Stimulated activated CD8-positive, alpha-beta memory T cell treated with anti-CD3 and anti-CD28 coated beads, Interleukin-2, amount 100 ng/mL, for 1 hour (primary cell): ENCODE results near the gene PRRC1.
A peak's percentile ranks its signal among the peaks of the same experiment; 100 is the strongest.
"Not testable (repeated sequence)": the region's sequence is repeated elsewhere in the genome, so short reads cannot be mapped to it uniquely, and the experiment has no call there.

Source experiments
- DNase-seq, 2 donors: peaks; one replicate each; pipeline ENCODE4 v3.0.0-alpha.2; 2020; ENCODE audit warnings: low read depth in 2 of 2

The PRRC1 gene

DNA sequence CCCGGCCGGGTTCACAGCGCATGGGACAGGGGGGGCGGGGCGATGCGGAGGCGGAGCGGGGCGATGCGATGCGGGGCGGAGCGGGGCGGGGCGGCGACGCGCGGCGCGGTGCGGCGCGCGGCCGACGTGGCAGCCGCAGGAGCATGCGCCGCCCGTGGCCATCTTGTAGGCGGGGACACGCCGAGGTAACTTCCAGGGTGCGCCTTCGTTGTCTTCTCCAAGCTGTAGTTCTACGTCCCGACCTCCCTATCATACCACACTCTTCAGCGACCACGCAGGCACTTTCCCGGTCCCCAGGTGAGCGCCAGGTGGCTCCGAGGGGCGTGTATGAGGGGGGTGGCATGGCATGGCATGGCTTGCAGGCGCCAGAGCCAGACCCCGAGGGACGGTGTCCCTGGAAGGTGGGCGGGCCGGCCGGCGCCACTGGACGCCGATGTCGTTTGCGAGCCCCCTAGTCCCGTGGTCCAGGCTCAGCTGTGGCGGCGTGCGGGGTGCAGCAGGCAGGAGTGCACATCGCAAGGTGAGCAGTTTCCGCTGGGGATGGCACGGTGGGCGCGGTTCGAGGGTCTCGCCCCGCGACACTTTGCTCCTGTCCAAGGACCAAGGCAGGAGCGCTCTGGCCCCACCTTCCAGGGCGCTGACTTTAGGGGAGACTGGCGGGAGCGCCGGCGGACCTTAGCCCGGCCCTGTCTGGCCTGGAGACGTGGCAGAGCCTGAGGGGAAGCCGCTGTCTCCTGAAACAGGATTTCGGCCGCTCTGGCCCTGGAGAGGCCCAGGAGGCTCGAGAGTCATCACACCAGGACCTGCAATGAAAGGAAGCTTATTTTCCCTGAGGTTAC lies at the start of gene PRRC1:
PRRC1 (plus strand) TSS at position 161 of the 839 bp plus-strand sequence. CDS start 5,840 bp downstream, outside the sequence.
- DNase-seq: peak; percentile 58 to 67

DNA sequence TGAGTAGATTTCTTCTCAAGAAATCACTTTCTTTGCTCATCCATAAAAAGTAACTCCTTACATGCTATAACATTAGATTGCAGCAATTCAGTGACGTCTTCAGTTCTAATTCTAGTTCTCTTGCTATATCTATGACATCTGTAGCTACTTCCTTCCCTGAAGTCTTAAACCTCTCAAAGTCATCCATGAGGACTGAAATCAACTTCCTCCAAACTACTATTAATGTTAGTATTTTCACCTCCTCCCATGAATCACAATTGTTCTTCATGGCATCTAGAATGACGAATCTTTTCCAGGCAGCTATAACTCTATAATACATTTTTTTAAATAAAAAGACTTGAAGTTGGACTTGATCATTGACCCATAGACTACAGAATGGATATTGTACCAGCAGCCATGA lies 46.2 kb upstream of the PRRC1 start:
- DNase-seq: no peak

DNA sequence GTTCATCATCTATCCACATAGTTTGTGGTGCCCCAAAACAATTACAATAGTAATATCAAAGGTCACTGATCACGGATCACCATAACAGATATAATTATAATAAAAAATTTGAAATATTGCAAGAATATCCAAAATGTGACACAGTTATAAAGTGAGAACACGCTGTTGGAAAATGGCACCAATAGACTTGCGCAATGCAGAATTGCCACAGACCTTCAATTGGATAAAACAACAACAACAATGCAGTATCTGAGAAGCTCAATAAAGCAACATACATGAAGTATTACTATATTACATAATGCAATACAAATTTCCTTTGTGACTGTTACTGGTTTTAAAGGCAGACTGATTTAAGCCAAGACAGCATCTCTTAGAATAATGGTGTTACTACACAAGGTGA lies 44.7 kb upstream of the PRRC1 start:
- DNase-seq: no peak

DNA sequence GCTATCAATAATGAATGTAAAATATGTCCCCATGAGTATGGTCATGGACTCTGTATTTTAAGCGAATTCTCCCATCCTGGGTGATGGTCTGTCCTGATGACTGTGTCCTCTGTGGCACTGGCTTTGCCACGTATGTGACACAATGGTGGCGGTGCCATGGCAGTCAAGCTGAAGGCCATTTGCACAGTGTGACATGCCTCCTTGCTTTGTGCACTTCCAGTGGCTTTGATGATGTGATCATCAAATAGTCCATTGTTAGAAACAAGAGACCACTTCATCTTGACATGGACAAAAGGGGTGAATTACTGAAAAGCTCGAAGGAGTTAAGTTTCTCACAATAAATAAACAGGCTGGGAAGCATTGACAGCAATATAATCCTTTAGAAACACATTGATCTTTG lies 31.0 kb upstream of the PRRC1 start:
- no peak for DNase-seq

DNA sequence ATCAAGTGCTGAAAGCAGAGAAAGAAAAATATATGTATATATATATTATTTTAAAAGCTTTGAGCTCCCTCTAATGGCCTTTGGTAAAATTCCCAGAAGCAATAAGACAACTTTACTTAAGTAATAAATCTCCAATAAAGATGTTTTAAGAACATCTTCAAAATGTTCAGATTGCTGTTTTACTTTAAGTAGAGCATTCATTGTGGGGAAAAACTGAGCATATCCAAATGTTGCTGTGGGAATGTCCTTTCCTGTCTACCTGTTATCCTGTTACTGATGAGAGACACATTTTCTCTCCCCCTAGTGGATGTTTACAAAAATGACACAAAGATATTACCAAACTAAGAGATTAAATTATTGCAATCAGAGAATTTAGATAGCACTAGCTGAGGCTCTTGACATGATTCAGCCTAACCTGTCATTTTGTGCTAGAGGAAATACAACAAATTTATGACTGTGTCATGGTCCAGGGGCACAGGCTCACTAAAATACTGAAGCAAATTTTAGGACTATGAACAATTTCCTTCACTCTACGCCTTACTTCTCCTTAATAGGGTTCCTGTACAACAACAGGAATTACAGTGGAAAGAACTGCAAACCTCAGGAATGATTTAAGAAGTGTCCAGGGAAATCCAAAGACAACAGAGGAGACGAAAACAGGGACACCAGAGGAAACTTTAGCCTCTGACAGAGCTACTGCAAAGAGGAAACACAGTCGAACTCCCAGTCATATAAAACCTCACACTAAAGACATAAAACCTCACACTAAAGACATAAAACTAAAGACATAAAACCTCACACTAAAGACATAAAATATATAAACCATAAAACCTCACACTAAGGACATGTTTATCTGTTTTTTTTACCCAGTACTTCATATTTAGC lies 24.3 kb upstream of the PRRC1 start:
- DNase-seq: no peak

DNA sequence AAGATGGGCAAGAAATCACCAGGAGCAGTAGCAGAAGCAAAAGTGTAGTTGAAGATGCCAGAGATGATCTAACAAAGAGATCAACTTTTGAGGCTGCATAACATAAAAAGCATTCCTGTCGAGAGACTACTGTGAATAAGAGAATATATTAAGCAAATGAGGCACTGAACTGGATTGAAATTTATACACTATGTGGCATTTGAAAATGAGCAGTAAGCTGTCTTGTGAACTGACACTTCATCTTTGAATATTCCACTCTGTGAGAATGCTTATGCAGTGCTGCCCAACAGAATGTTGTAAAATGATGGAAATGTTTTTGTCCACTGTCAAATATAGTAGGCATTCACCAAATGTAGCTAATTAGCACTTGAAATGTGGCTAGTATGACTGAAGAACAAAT lies 18.9 kb upstream of the PRRC1 start:
- no peak for DNase-seq

DNA sequence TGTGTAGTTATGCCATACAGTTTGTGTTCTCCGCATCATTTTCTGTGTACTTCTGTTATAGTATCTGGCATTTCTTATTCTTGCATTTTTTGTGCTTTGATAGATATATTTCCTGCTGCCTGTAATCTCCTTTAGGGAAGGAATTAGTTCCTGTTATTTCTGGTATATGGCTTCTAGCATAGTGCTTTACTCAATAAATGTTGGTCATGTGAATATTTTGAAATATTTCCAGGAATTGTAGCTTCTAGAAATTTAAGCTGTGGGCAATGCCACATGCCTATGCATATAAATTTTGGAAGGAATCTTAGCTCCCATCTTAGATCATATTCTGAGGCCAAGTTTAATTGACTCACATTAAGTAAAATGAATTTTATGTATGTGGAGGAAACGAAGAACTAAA lies 11.5 kb upstream of the PRRC1 start:
- no peak for DNase-seq

DNA sequence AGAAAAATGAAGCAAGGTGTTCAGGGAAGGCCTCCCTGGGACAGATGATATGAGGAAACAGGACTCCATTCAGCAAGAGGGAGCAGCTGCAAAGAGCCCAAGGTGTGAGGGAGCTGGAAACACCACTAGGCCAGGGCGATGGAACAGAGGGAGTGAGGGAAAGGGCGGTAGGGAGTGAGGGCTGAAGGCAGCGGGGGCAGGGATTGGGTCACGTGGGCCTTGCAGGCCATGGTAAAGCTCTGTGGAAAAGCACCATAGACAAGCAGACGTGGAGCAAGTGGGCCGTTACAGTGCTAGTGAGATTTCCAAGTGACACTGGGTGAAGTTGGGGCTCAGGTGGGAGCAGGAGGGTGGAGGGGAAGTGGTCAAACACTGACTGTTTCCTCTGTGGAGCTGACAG lies 10.8 kb upstream of the PRRC1 start:
- DNase-seq: no peak

DNA sequence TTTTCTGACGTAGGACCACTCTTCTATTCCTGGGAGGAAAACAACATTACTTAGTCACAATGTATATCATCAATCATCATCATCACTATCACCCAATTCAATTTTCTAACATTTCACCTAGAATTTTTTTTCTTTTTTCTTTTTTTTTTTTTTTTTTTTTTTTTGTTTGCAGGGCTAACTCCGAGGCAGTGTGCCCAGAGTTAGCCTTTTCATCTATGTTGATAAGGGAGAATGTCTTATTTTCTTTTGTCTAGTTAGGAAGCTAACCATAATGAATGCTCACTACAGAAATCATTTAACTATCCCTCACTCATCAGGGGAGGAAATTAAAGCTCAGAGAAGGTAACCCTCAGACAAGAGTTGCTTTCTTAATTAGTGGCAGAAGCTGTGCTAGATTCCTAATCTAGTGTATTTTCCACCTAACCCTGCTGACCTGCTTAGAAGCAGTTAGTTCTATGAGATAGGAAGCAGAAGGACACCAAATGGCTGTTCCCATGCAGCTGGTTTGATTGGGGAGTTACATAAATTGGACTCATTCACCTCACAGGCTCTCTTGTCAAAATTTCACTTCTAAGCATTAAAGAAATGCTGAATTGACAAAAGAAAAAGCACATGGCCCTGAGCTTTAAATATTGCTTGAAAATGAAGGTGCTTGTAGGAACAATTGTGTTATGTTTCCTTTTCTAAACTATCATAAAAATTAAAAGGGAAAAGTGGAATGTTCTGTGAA lies 8.6 kb upstream of the PRRC1 start:
- DNase-seq: no peak

DNA sequence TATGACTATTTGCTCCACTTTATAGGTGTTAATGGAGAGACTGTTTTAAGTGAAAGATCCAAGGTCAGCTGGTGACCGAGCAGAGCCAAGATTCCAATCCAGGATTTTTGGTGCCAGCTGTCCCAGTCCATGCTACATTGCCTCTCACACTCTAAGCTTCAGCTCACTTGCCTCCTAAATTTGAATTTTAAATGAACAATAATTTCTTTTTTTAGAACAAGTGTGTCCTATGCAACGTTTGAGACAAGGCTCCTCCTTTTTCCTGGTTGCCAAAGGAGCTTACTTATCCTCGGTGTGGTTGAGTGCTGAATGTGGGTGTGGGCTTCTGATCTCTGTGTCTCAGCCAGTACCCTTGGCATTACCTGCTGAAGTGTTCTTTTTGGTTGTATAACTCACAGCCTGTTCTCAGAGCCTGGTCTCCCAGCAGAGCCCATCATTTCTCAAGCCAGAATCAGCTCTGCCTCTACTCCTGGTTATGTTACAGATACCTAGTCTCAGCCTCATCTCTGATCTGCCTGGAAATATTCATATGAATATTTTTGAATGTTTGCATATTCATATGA lies 4.0 kb upstream of the PRRC1 start:
- no peak for DNase-seq

DNA sequence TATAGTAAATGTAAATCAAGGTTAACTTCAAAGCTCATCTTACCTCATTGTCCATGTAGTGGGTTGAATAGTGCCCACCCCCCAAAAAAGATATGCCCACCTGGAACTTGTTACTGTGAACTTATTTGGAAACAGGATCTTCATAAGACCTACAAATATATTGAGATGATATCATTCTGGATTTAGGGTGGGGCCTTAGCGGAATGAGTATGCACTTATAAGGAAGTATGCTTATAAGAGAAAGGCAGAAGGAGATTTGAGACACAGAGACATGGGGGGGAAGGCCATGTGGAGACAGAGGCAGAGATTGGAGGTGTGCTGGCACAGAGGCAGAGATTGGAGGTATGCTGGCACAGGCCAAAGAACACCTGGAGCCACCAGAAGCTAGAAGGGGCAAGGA lies 2.6 kb upstream of the PRRC1 start:
- DNase-seq: no peak

DNA sequence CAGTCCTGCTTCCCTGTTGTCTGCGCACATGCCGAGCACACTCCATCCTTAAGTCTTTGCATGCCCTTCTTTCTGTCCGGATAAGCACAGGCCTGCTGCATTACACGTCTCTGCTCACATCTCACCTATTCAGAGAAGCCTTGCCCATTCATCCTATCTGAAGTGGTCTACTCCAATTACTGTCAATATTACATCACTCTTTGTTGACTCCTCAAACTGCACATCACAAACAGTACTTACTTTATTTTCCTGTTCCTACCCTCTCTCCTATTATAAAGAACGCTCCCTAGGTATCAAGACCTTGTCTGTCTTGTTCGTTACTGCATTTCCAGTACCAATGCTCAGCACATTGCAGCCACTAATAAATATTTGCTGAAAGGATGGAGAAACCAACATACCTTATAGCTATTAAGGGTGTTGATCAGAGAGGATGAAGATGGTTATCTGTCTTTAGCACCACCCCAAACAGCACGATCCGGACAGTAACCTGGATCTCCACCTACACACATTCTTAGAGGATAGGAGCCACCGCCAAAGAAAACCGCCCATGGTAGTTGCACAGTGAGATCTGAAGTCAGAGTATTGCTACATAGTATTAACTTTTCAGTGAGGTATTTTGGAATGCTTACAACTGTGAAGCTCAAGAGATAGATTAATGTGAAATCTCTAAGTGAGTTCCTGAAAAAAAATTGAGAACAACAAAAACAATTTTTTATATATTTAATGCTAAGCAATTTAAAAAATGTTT lies 1.6 kb upstream of the PRRC1 start:
- DNase-seq: no peak

DNA sequence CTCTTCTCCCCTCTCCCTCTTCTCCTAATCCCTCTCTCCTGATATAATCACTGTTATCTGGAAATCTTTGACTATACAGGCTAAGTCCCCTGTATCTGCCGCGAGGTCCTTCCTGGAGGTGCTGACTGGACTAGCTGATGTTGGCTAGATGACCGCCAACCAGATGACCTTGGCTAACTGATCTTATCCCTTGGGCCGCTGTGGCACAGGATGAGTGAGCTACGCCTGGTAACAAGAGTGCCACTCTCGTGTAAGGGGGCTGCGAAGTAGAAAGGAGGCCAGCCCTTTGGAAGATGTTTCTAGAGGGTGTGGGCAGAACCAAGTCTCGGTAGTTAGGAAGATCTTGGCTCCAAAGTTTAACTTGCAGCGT lies 345 bp upstream of the PRRC1 start:
- no peak for DNase-seq

DNA sequence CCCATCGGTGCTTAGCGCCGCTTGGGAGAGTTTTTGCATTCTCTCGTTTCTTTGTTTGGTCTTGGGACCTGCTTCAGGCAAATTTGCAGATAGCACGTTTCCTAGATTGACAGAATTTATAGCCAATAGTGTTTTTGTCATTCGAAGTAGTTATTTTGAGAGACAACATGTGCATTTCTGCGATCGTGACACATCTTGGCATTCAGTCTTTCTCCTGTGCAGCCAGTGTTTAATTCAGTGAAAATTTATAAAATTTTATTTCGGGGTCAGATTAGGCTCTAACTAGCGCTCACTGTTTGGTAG lies 830 bp downstream of the PRRC1 start:
- DNase-seq: no peak

DNA sequence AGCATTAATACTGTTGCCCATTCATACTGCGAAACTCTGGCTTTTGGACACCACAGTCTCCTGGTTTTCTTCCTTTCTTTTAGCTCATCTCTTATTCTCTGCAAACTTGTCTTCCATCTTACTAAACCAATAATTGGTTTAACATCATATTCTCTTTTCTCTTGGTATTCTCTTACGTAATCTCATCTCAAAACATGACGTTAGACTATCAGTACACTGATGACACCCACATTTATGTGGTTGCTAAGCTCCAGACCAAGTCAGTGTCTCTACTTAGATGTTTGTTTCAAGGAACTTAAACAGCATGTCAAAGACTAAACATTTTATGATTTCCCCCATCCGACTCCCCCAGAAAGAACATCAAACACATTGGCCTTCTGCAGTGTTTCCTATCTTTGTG lies 2.1 kb downstream of the PRRC1 start:
- DNase-seq: no peak

DNA sequence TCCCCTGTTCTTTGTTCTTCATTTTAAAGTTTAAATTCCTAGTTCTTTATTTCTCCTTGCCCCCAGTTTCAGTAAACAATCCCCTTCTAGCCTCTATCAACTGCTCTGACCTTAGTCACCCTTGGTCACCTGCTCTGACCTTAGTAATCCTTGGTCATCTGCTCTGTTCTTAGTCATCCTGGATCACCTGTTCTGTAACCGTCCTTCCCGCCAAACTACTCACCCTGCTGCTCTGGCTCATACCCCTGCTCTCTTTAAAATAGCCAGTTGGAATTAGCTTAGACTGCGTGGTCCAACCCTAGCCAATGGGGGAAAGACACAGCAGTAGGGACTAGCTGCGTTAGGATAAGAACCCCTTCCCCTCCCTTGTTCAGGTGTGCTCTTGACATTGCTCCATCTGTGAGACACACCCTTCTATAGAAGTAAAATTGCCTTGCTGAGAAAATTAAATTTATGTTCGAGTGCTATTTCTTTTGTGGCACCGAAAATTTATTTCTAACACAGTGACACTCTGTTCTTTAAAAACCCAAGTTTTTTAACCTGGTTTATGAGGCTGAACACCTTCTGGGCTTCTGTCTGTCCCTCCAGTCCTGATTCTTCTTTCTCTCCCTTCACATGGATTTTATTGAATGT lies 3.8 kb downstream of the PRRC1 start:
- DNase-seq: no peak

DNA sequence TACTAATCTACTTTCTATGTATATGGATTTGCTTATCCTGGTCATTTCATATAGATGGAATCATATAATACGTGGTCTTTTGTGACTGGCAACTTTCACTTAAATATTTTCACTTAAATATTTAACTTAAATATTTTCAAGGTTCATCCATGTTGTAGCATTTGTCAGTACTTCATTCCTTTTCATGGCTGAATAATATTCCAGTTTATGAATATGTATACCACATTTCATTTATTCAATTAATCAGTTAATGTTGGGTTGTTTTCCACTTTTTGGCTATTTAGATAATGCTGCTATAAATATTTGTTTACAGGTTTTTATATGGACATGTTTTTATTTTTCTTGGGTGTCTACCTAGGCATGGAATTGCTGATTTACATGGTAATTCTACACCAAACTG lies 7.7 kb downstream of the PRRC1 start:
- DNase-seq: no peak

DNA sequence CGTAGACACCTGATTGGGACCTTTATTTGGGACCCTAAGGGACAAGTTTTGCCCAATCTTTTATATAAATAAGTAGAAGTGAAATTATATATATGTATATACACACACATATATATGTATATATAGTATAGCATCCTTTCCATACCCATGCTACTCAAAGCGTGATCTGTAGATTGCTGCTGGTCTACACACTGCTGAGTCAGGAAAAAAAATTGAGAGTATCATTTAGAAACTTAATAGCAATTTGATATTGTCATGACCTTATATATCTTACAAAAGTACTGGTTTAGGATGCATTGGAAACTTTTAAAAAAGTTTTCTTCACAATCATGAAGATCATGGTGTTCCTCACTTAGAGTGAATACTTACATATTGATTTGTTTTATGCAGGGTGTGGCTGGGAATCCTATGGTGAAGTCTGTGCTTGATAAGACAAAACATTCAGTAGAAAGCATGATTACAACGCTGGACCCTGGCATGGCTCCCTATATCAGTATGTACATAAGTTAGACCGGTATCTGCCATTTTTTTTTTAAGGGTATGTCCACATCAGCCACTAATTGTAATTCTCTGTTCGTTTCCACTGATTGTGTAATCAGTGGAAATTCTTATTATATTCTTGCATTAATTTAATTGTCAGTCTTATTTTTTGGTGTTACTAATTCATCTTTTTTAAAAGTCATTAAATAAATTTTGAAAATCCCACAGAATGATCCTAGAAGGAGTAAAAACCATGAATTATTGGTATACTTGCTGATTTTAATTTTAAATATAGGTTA lies 12.7 kb downstream of the PRRC1 start:
- DNase-seq: no peak

DNA sequence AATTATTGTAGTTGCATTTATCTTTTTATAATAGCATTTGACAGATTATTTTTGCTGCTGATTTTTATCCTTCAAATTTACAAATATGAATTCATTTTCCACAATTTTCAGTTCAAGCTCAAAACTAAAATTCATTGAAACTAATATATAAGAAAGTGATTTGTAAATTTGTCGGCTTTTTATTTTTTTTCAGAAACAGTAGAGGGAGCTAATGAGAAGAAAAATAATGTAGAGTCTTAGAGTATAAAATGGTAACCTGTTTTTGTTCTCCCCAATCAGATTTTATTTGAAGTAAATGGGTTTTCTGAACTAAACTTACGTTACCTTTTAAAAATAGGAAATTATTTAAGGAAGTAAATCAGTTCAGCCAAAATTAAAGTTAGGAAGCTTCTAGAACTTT lies 19.2 kb downstream of the PRRC1 start:
- DNase-seq: no peak

DNA sequence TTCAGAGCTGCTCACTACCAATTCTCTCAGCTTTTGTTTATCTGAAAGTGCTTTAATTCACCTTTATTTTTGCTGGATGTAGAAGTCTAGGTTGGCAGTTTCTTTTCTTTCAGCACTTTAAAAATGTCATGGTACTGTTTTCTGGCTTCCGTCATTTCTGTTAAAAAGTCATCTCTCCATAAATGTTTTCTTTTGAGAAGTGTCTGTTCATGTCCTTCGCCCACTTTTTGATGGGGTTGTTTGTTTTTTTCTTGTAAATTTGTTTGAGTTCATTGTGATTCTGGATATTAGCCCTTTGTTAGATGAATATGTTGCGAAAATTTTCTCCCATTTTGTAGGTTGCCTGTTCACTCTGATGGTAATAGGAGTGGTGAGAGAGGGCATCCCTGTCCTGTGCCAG lies 23.1 kb downstream of the PRRC1 start:
- not testable (repeated sequence) for DNase-seq
